ENCODE data around the gene RCC1.
"Not testable (repeated sequence)": the region's sequence is repeated elsewhere in the genome, so short reads cannot be mapped to it uniquely, and the experiment has no call there.

RCC1 gene

GRCh38 chr1:28512058-28512611 is 6.3 kb downstream of the RCC1 start:
- no peak for DNase-seq

DNA sequence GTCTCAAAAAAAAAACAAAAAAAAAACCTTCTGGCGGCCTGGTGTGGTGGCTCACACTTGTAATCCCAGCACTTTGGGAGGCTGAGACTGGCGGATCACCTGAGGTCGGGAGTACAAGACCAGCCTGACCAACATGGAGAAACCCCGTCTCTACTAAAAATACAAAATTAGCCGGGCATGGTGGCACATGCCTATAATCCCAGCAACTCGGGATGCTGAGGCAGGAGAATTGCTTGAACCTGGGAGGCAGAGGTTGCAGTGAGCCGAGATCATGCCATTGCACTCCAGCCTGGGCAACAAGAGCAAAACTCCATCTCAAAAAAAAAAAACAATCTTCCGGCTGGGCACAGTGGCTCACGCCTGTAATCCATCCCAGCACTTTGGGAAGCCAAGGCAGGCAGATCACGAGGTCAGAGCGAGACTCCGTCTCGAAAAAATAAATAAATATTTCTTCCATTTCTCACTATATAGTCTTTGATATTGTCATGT is 8.6 kb downstream of the RCC1 start:
- not testable (repeated sequence) for DNase-seq

- DNase-seq, result no peak
Observed at GRCh38 chr1:28516518-28516956, 10.7 kb downstream of the RCC1 start.

- DNase-seq, result no peak
Observed at GRCh38 chr1:28517649-28517999, 11.8 kb downstream of the RCC1 start.

DNA sequence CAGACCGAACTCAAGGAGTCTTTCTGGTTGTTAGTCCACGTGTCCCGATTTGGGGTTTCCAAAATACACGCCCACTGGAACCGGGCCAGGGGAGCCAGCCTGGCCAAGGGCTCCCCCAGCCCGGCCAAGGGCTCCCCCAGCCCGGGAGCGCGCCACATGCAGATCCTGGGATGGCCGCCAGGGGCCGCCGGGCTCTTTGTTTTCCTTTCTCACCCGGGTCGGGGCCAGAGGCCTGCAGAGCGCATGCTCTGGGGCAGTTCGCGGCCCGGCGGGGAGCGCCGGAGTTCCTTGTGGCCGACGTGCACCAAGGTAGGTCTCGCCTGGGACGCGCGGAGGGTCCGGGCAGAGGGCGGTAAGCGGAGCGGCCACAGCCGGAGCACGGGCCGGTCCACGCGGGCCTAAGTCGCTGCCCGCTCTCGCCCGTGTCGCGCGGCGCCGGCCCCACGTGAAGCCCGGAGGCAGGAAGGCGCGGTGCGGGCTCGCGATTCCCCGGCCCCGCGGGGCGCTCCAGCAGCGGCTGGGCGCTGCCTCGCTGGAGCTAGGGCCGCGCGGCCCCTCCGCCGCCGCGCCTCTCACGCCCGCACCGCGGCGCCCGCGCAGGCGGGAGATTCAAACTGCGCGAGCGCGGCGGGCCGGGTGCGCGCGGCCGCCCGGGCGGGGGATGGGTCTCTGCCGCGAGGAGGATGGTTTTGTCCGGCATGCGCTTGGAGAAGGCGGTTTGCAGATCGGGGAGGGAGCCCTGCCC is 12.3 kb downstream of the RCC1 start:
- peak; percentile 74 to 87 (median 82) for DNase-seq

- peak in 1 of 6 experiments; percentile 53 for DNase-seq
Observed at GRCh38 chr1:28518745-28519341, 13.0 kb downstream of the RCC1 start.

- no peak for DNase-seq
Observed at GRCh38 chr1:28519946-28520725, 14.3 kb downstream of the RCC1 start.

GRCh38 chr1:28520796-28521195 is 15.0 kb downstream of the RCC1 start:
- DNase-seq, result not testable (repeated sequence)

DNA sequence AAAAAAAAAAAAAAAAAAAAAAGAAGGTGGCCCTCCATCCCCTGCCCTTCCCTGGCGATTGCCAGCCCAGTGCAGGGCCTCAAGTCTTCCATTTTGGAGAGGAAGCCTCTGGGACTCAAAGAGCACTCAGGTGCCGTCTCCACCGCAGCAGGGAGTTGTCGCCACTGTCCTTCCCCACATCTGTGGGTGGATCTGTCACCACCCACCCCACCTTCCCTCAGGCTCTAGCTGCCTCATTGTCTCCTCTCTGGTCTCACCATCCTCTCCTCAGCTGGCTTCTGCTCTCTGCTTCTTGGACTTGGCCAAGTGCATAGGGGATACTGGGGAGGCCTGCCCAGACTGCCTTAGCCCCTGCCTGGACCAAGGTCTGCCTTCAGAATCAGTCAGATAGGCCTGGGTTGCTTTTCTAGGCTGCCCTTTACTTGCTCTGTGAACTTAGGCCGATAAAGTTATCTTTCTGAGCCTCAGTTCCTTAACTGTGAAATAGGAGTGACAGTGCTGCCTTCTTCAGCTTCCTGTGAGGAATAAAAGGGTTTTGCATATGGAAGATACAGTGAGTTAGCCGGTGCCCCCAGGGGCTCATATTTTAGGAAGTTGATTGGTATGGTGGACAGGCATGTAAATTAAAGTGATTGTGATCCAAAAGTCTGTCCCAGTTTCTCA is 15.8 kb downstream of the RCC1 start:
- no peak for DNase-seq

DNA sequence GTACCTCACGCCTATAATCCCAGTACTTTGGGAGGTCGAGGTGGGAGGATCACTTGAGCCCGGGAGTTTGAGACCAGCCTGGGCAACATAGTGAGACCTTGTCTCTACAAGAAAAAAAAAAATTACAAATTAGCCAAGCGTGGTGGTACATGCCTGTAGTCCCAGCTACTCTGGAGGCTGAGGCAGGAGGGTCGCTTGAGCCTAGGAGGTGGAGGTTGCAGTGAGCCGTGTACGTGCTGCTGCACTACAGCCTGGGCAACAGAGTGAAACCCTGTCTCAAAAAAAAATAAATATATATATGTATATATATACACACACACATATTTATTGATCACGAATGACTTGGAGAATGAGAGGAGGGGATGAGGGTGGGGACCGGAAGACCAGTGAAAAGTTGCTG is 16.7 kb downstream of the RCC1 start:
- not testable (repeated sequence) for DNase-seq

- not testable (repeated sequence) for DNase-seq
Observed at GRCh38 chr1:28525002-28525642, 19.3 kb downstream of the RCC1 start.

DNA sequence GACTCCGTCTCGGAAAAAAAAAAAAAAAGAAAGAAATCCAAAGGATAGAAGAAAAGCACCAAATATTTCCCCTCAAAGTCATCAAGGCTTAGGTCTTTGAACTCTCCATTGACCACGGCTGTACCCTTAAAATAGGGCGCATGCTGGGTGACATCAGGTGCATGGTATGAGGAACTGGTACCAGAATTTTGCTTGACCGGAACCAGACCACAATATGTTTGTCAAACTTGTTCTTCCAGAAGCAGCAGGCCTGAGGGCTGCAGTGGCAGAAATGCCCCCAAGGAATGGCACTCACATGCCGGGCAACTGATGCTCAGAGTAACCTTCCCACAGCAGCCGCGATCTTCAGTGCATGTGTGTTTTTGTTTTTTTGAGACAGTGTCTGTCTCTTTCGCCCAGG is 21.0 kb downstream of the RCC1 start:
- DNase-seq, result no peak

DNA sequence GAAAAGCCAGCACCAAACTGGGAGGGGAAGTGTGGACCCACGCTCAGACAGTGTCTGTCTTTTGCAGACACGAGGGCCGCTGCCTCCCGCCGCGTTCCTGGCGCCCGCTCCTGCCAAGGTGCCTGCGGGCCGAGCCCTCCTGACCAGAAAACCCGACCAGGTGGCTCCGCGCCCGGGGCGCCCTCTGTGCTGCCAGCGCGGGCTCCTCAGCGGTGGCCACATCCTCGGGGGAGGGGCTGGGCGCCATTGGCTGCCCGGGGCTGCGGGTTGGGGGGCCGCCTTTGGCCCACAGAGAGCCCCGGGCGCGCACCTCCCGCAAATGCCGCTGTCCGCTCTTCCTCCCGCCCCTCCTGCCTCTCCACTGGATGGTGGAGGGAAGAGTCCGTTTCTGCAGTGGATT is 24.6 kb downstream of the RCC1 start:
- DNase-seq, result no peak

- DNase-seq, result no peak
Observed at GRCh38 chr1:28534671-28535070, 28.8 kb downstream of the RCC1 start.

DNA sequence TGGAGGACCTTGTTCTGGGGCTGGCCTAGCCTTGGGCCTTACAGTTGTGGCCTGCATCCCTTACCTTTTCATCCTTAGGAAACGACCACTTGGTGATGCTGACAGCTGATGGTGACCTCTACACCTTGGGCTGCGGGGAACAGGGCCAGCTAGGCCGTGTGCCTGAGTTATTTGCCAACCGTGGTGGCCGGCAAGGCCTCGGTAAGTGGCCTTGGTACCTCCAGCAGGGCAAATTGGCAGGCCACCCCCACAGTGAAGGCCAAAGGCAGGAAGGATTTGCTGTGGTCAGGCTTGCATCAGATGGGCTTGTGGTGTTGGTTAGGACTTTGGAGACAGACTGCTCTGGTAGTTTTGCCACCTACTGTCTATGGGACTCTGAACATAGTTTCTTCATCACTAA is 29.3 kb downstream of the RCC1 start:
- DNase-seq, result no peak

GRCh38 chr1:28537457-28538199 is 31.8 kb downstream of the RCC1 start:
- DNase-seq, result no peak

- DNase-seq, result no peak
Observed at GRCh38 chr1:28538286-28538685, 32.4 kb downstream of the RCC1 start.

DNA sequence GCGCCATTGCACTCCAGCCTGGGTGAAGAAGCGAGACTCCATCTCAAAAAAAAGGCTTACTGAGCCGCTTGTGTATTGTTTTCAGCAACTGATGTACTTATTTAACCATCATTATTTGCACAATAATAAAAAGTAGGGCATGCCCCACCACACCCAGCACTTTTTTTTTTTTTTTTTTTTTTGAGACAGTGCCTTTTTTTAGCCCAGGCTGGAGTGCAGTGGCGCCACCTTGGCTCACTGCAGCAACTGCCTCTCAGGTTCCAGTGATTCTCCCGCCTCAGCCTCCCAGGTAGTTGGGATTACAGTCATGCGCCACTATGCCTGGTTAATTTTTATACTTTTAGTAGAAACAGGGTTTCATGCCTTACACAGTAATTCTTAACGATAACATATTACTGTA is 34.8 kb downstream of the RCC1 start:
- DNase-seq, result no peak

GRCh38 chr1:28541414-28542015 is 35.7 kb downstream of the RCC1 start:
- not testable (repeated sequence) for DNase-seq

- DNase-seq, result no peak
Observed at GRCh38 chr1:28545246-28545628, 39.4 kb downstream of the RCC1 start.

- no peak for DNase-seq
Observed at GRCh38 chr1:28548318-28548717, 42.5 kb downstream of the RCC1 start.
